HG03432 (cell line): ENCODE data around the gene EXOC3L1.

Experiments
- ATAC-seq: cut with Tn5 transposase; IDR thresholded peaks from one replicate; pipeline ENCODE4 v1.9.1; 2021; ENCODE audit warnings: mild to moderate bottlenecking, moderate library complexity; ENCODE audit not compliant: unreplicated experiment

Gene EXOC3L1

DNA sequence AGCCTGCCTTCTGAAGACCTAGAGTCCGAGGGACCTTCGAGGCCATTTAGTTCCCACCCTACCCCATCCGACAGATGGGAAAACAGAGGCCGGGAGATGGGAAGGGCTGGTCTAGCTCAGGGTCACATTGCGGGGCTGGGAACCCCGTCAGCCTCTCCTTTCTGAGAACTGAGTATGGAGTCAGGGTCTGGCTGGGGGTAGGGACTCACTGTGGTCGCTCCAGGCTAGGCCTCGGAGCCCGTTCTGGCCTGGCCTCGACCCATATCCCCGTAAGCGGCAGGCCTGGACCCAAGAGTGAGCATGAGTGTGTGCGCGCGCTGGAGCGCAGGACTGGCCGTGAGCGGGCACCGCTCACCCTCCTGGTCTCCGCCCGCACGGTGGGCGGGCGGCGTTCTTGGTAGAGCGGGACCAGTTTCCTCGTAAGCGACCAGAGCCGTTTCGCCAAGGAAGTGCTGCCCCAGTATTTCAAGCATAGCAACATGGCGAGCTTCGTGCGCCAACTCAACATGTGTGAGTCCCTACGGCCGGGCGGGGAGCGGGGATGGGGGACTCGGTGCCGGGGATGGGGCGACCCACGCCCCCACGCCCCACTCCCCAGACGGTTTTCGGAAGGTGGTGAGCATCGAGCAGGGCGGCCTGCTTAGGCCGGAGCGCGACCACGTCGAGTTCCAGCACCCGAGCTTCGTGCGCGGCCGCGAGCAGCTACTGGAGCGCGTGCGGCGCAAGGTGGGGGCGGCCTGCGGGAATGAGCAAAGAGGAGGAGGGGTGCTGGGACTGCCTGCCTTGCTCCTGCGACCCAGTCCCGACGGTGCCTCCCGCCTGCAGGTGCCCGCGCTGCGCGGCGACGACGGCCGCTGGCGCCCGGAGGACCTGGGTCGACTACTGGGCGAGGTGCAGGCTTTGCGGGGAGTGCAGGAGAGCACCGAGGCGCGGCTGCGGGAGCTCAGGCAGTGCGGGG, 24.5 kb downstream of the EXOC3L1 start:
- ATAC-seq = no peak

DNA sequence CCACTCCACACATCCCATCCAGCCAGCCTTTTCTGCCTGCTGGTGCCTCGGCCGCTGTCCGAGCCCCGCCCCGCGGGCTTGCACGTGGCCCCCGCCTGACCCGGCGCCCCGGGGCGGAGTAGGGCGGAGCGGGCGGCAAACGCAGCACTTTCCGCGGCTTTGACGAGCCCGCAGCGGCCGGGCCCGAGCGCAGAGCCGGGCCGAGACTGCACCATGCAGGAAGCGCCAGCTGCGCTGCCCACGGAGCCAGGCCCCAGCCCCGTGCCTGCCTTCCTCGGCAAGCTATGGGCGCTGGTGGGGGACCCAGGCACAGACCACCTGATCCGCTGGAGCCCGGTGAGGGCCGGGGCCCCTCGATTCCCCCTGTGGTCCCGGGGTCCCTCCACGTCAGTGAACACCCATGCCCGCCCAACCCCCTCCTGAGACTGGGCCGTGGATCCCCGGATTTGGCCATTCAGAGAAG, 25.3 kb downstream of the EXOC3L1 start, which contains the start of gene HSF4:
HSF4 (plus strand) TSS at position 147 of the 463 bp plus-strand sequence; CDS start at position 214, 67 bp downstream.
- ATAC-seq = no peak

DNA sequence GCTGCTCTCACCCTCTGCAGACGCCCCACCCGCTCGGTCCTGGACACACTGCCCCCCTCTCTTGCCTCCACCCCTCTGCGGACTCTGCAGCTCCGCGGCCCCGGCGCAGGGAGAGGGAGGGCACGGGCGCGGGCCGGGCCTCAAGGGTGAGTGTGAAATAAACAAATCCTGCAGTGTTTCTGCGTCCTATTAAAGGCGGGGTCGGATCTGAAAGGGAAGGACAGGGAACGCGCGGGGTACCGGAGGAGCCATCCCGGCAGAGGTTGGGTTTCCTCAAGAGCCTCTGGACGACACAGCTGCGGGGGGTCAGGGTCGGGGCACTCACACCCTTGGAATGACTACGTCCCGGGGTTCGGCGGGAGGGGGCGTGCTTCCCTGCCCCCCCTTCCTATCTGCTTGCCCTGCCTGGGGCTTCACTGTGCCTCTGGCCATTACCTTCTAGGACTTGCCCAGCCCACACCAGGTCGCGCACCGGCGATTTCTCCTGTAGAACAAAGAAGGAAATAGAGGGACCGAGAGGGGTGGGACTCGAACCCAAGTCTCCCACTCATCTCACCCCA, 25.9 kb downstream of the EXOC3L1 start:
- ATAC-seq = no peak

DNA sequence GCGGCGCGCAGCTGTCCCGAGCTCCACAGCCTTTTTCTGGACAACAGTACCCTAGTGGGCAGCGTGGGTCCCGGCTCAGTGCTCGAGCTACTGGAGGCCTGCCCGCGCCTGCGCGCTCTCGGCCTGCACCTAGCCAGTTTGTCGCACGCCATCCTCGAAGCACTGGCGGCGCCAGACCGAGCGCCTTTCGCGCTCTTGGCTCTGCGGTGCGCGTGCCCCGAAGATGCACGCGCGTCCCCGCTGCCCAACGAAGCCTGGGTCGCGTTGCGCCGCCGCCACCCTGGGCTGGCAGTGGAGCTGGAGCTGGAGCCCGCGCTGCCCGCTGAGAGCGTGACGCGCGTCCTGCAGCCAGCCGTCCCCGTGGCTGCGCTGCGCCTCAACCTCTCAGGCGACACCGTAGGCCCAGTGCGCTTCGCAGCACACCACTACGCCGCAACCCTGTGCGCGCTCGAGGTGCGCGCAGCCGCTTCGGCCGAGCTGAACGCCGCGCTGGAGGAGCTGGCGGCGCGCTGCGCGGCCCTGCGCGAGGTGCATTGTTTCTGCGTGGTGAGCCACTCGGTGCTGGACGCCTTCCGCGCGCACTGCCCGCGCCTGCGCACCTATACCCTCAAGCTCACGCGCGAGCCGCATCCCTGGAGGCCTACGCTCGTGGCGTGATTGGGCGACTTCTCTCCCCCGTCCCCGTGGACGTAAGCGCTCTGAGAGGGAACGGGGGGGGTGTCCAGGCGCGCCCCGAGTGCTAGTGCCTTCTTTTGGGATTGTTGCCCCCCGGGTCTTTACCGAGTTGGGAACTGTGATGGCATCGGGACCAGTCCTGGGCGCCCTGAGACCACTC, 26.6 kb downstream of the EXOC3L1 start:
- ATAC-seq = no peak

DNA sequence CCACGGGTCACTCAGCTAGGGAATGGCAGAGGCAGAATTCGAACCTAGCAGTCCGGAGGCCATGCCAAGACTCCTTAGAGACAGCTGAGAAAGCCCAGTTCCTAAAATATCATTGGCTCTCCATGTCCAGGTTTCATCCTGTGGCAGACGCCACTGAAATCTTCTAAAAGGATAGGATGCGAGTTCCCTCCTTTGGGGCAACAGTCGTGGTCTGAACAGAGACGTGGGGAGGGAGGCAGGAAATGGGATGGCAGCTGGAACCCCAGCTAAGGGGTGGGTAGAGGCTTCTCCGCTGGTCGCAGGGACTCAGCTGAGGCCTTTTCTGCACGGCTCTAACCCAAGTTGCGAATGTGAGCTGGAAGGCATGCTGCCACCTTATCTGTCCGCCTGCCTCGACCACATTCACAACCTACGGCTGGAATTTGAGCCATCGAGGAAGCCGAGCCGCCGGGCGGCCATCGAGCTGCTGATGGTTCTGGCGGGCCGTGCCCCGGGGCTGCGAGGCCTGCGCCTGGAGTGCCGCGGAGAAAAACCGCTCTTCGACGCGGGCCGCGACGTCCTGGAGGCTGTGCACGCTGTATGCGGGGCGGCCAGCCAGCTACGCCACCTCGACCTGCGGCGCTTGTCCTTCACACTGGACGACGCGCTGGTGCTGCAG, 27.3 kb downstream of the EXOC3L1 start:
- ATAC-seq = no peak

DNA sequence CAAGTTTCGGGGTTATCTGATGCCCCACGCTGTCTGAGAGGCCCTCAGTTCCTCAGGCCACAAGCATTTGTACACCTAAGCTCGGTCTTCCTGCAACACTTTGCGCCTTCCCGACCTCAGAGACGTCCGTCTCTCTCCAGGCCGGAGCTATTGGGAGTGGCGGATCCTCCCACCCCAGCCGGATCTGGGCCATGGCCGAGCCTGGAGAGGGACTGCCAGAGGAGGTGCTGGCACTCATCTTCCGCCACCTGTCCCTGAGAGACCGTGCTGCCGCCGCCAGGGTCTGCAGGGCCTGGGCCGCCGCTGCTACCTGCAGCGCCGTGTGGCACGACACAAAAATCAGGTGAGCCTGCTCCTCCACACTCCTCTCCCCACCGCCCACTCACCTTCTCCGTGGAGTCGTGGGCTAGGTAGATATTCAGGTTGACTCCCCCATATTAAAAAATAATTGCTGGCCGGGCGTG, 28.3 kb downstream of the EXOC3L1 start:
- ATAC-seq = no peak

DNA sequence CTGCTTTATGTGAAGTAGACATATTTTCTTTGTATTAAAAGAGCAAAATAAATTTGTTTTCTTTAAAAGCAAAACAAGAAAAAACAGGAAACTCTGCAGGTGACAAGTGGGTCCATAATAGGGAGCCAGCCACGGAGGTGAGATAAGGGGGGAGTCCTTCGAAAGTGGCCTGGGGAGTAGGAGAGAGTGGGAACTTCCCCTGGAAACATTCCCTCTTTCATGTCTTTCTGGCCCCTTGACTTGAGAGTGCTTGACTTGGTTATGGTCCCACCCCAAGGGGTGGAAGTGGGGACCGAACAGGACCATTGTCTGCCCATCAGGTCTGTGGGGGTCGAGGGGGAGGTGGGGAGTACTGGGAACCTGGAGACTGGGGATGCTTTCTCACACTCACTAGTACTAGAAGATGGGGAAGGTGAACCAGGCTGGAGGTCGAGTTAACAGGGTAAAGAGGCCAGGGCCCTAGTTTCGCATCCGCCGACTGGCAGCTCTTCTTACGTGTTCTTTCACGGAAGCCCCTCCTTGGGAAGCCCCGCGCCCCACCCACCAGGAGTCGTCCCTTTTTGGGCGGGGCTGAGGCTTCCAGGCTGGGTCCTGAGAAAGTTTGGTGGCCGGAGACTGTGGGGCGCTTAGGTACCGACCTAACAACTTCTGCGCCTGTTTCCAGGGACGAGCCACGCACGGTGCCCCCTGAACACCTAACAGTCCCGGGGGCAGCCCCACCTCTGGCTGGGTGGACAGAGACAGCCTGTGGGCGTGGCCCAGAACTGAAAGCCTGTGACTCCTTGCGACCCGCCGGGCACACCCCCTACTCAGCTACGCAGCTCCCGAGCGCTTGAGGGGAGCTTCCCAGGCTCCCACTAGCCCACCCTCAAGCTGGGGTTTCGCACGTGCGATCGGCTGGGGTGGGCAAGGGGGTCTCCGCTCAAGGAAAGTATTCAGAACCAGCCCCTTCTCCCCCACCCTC, 31.0 kb downstream of the EXOC3L1 start:
- ATAC-seq = peak; percentile 42

DNA sequence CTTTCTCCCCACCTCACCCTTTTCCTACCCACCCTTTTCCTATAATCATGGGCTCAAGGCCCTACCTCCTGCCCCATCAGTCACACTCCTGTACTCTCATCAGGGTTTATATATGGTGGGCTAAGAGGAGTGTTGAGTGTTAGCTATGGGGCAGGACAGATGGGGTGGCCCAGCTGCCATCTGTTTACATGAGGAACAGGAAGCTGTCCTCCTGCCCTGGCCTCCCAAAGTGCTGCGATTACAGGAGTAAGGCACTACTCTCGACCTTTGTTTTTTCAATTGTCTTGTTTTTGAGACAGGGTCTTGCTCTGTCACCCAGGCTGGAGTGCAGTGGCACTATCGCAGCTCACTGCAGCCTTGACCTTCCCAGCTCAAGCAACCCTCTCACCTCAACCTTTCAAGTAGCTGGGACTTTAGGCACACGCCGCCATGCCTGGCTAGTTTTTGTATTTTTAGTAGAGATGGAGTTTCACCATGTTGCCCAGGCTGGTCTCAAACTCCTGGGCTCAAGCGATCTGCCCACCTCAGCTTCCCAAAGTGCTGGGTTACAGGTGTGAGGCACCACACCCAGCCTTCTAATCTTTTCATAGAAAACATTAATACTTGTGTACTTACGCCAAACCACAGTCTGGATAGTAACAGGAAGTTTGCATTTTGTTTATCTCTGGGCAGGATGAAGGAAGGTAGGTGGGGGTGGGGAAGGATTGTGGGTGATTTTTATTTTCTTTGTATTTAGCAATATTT, 31.9 kb downstream of the EXOC3L1 start:
- no peak for ATAC-seq

DNA sequence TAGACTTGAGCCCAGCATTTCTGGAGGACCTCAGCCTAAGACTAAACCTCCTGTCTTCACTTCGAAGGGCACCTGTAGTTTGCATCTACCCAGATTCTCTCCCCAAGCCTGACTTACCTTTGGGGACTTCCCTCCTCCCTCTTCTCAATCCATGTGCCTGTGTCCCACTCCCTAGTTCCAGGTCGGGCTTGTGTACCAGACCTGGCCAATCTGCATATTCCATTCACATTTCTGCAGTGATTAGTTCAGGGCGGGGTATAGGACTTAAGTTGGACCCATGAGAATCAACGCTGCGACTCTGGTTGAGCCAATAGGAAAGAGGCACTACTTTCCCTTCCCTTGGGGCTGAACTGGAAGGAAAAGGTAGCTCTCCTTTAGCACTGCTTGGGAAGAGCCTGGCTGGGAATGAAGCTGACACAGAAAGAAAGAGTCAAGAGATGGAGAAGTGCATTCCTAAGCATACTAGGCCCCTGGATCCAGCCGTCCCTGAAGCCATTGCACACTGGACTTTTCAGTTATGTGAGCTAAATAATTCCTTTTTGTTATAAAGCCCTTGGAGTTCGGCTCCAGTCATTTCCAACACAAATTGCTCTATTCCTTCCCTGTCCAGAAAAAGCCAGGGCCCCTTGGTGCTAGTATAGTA, 32.7 kb downstream of the EXOC3L1 start:
- no peak for ATAC-seq

DNA sequence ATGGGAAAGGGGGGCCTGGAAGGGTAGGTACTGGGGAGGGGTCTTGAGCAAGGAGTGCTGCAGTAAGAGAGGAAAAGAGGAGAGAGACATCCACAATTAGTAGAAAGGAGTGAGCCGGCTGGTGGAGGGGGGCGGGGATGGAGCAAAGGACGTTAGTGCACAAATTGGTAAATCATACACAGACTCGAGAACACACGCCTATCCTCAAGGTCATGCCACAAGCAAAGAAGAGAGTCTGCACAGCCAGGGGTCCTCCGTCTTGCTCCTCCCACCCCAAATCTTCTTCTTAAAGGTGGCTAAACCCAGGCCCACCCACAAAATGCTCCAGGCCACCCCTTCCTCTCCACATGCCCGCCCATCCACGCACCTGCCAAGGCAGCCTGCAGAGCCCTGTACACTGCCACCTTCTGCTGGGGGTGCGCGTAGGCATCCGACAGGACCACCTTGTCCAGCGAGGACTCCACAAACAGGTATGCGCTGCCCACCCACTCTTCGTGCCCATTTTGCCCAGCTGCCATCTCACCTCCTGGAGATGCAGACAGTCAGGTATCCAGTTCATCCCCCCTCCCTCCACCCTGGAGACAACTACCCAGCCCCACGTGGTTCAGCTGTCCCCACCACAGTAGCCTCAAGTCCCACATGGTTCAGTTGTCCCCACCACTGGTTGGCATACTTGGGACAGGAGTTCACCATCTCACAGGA, 33.6 kb downstream of the EXOC3L1 start:
- no peak for ATAC-seq

DNA sequence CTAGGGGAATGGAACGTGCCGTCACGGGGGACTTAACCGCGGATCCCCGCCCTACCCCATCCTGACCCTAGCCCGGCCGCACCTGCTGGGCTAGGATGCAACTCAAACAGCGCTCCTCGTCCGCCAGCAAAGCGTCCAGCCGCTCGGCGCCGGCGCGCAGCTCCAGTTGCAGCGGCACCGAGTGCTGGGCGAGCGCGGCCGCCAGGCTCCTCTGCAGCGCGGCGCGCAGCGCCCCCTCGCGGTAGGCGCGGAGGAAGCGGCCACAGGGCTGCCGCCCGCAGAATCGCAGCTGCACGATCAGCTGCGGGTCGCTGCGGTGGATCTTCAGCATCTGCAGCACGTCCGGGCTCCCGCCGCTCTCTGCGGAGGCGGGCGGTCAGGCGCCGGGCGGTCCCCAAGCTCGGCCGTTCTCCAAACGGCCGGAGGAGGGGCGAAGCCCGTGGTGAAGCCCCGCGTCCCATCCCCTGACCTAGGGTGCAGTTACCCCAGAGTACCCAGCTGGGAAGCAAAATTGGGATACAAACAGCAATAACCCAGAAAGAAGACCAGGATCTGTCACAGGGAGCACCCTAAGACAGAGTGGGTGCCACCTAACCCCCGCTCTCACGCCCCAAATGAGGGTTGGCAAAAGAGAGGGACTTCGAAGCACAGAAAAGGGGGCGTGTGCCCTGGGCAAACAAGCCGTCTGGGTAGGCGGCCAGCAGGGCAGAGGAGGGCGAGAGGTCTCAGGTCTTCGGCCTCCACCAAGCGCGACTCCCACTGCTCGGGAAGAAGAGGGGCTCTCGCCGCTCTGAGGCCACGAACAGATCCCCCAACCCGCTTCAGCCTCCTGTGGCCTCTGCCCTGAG, 34.4 kb downstream of the EXOC3L1 start:
- ATAC-seq = no peak

DNA sequence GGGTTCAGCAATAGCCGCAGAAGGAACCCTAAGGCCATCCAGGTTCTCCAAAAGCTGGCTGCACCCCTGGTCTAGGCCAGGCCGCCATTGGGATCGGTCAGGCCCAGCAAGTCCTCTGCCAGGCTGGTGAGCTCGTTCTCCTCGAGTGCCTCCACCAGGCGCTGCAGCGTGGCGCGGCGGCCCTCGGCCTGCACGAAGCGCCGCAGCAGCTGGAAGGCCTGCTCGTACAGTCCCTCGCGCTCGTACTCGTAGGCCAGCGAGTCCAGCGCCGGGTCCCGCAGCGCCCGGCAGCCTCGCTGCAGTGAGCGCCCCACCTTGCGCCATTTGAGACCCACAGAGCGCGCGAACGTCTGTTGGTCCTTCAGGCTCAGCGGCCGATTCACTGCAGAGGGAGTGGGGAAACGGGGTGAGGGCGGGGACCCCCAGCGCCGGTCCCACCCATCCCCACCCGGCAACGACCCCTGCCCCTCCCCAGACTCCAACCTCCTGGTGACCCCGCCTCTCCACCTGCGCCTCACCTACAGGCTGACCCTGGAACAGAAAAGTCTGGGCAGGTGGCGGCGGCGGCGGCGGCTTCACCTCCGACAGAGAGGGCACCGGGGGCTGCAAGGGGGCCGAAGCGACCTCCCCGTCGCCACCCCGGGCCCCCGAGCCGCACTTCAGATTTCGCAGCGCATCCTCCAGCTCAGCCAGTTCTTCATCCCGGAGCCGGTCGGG, 35.2 kb downstream of the EXOC3L1 start:
- ATAC-seq = no peak

DNA sequence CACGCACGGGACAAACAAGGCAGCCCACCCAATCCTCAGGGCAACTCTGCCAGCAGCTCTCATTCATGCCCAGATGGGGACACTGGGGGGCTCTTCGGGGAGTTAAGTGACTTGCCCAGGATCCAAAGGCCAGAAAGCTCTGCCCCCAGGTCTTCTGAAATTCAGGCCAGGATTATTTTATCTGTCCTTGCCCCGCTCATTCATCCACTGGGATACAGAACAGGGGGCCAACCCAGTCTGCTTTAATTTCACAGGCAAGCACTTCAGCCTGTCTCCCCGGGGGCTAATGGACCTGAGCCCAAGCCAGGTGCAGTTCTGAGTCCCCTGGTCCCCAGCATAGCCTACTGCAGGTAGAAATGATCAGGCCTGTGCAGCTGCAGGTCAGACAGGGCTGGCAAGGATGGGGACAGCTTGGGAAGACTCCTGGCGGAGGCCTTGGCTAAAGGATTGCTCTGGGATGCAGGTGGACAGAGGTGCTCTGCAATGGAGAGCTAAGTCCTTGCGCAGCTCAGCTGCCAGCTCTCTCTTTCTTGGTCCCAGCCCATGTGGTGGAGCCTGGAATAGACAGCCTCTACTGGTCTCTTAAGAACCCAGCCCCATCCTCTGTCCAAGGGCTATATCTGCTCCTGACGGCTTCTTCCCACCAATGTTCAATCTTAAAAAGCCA, 38.4 kb downstream of the EXOC3L1 start:
- no peak for ATAC-seq

DNA sequence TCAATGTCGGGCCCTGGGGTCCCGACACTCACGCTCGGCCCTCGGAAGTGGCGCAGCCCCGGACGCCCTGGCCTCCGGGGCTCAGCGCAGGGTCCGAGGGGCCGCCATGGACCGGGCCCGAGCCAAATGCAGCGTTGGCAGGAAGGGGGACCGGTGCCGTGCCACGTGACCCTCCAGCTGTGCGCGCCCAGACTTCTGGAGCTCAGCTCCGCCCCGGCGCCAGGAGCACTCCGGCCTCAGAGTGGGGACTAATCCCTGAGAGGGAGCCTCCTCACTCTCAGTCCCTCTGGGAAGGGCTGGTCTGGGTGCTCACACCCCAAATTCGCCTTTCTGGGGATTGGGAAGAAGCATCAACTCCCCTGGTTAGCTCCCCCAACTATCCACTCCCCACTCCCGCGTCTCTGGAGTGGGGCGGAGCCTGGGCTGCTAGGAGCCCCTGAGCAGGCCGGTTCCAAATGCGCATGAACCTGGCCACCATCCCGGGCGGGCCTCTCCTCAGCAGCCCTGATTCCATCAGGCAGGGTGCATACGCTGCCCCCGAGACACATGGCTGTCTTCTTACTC, 39.0 kb downstream of the EXOC3L1 start, which contains the start of gene B3GNT9:
B3GNT9 (minus strand) TSS at position 166 of the 564 bp plus-strand sequence. CDS start 513 bp downstream, outside the sequence.
- ATAC-seq = peak; percentile 62
